Myocyte (in vitro differentiated cells): ENCODE measurements around the gene SLC5A4. TPM values are rescaled to one million over a fixed set of nuclear protein-coding genes. Genes with fewer than 3 reads are reported as not detected.
"Not testable (repeated sequence)": the region's sequence is repeated elsewhere in the genome, so short reads cannot be mapped to it uniquely, and the experiment has no call there.

Experiments used
- DNase-seq: peaks from one replicate; pipeline ENCODE4 v3.0.0-alpha.2; 2012; ENCODE audit warnings: low read depth
- total RNA-seq: library from RNA; depleted of rRNA; stranded (reverse); fragments of >200 nt; gene quantifications from 2 replicates; pipeline ENCODE4 v1.2.3, GENCODE V29; 2014

Gene SLC5A4
- total RNA-seq, 1 donor from 2014 or later: not detected

DNA sequence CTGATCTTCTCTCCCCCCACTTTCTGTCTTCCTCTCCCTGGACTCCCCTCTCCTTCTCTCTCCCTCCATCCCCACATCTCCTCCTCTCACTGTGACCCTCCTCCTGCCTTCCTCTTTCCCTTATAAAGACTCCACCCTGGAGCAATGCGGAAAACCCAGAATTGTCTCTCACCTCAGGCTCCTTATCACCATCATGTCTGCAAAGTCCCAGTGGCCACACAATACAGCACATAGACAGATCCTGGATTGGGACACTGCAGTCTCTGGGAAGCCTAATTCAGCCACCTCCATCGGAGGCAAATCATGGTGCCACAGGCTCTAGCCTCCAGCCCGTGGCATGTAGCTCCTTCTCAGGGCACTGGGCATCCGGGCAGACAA is 53.0 kb downstream of the SLC5A4 start:
- no peak for DNase-seq

DNA sequence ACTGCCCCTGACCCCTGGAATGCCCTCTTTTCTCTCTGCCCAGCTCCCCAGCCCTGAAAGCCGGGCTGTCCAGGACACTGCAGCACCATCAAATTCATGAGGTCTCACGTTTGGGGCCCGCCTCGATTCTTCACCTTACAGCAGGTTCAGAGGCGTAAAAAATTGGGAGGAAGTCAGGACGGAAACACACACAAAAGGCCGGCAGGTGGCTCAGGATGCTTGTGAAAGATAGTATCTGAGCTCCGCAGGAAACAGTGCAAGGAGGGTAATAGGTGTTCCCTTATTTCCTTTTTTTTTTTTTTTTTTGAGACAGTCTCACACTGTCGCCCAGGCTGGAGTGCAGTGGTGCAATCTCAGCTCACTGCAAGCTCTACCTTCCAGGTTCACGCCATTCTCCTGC is 54.4 kb downstream of the SLC5A4 start:
- DNase-seq: no peak

DNA sequence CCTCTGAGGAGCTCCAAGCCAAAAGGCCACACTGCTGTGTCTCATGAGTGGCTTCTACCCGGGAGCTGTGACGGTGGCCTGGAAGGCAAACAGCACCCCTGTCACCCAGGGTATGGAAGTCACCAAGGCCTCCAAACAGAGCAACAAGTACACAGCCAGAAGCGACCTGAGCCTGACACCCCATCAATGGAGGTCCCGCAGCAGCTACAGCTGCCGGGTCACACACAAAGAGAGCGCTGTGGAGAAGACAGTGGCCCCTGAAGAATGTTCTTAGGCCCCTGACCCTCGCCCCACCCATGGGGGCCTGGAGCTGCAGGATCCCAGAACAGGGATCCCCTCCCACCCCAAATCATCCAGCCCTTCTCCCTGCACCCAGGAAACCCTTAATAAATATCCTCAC is 55.2 kb downstream of the SLC5A4 start:
- DNase-seq: no peak

DNA sequence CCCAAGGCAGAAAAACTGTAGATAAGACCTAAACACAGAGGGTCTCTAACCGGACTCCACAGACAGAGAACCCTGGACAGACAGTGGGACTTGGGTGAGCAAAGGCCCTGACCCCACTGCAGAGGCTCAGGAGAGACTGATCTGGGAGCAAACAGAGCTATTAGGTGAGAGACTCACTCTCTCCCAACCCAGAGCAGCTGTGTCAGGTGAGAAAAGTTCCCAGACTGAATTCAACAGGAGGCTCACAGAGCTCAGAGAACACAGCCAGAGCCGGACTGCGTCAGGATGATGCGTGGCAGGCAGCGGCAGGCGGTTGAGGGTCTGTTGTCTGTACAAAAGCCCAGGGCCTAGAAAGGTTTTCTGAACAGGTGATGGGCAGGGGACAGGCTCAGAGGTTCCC is 55.8 kb downstream of the SLC5A4 start:
- DNase-seq: no peak

DNA sequence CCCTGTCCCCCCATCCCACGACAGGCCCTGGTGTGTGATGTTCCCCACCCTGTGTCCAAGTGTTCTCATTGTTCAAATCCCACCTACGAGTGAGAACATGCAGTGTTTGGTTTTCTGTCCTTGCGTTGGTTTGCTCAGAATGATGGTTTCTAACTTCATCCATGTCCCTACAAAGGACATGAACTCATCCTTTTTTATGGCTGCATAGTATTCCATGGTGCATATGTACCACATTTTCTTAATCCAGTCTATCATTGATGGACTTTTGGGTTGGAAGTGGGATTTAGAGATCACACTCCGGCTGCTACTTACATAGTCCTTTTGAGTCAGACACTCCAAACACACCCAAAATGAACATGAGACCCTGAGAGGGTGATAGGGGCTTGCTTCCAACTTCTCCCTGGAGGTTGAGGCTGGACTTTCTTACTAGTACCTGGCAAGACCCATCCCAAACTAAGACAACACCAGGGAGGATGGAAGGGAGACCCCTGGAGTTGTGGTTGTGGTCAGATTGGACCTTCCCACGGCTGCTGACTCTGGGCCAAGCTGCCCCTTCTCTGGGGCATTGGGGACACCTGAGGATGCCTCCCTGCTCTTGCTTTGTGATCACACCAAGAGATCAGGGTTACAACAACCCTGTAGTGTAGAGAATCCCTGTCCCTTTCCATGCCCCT is 57.5 kb downstream of the SLC5A4 start:
- not testable (repeated sequence) for DNase-seq

DNA sequence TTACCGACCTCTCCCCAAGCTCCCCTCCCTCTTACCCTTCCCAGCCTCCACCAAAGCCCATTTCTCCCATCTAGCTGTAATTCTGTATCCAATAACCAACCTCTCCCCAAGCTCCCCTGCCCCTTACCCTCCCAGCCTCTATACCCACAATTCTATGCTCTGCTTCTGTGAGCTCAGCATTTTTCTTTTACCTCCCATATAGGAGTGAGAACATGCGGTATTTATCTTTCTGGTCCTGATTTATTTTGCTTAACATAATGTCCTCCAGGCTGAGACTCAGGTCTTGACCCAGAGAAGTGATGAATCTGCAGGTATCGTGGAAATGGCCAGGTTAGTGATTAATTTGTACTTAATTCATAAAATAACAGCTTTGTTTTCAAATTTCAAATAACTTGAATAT is 59.2 kb downstream of the SLC5A4 start:
- DNase-seq: not testable (repeated sequence)

DNA sequence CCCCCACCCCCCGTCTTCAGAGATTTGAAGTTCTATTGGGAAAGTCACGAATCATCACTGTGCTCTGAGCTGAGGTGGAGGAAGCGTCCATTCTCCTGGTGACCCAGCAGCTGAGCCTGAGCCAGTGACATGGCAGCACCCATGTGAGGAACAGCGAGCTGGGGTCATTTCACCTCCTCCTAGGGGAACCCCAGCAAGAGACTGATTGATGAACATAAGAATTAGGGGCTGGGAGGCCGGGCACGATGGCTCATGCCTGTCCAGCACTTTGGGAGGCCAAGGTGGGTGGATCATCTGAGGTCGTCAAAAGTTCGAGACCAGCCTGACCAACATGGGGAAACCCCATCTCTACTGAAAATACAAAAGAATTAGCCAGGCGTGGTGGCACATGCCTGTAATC is 61.8 kb downstream of the SLC5A4 start:
- not testable (repeated sequence) for DNase-seq

DNA sequence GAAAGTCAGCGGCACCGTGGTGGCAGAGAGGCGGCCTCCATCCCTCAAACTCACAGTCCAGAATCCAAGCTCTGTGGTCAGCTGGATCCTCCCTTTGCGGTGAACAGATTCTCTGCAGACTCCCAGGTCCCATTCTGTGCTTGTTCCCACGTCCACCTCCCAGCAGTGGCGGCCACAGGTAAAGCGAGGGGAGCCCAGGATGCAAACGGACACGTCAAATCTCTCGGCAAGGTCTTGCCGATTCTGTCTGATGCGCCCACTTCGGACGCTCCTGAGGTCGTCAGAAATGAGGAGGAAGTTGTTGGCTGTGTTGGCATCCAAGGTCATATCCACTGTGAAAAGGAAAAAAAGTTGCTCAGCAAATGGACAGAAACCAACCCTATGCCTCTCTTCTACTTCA is 64.1 kb downstream of the SLC5A4 start:
- DNase-seq: not testable (repeated sequence)

DNA sequence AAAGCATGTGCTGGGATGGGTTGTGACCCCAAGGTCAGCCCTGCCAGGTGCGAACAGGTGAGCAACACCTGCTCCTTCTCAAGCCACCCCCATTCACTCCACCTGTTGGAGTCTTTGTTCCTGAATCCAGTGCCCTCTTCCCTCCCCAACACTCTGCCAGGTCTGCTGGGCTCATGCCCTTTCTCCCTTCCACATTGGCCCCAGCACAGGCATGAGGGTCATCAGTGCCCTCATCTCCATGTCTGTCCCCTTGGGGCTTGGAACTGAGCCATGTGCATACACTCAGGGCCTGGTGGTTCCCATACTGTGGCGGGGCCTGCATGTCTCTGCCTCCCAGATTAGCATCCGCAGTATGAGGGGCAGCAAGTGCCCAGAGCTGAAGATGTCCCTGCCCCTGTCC is 69.3 kb downstream of the SLC5A4 start:
- DNase-seq: no peak

DNA sequence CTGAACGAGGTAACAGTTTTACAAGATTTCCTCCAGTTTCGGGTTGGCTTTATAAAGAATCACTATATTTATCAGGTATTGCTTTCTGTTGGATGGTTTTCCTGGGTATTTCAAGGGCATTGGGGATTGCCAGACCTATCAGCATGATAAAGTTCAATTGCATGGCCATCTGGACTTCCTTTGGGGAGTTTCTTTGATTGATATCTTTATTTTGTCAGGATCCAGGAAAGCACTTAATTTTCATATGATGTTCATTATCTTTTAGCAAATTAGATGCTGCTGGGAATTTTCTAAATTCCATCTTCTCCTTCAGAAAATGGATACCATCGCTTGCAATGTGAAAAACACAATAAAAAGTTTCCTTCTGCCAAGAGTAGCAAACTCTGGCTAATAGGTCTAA is 71.5 kb downstream of the SLC5A4 start:
- DNase-seq: no peak

DNA sequence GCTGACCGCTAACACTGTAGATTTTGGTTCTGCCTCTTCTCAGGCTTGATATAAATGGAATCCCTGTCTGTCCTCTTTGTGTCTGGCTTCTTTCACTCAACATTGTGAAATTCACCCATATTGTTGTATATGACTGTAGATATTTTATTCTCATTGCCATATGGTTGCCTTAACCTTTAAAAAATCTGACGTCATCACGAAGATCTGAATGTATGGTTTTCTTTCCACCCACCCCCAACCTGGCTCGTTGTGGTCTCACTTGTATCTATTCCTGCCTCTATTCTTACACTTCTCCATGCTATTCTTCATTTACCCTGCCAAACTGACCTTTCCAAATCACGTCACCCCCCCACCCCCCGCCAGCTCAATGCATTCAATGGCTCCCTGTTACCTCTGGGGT is 74.1 kb downstream of the SLC5A4 start:
- DNase-seq: no peak

DNA sequence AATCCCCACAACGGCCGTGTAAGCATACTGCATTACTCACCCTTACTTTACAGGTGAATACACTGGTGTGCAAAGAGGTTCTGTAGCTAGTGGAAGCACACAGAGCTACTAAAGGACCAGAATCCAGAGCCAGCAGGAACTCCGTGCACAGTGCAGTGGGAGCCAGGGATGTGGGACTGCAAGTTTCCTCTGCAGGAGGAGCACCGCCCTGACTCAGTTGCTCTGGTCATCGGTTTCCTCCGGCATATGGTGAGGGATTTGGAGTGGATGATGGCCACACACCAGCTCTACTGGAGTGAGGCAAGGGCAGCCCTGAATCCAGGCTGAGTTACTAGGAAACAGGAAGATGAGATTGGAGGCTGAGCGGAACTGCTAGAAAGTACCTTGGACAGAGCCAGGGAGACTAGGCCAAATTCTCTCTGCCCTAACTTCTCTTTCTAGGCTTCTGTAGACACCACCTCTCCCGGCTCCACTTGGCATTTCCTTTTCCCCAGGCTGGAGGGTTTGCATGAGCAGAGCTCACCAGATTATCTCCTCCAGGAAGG is 77.9 kb downstream of the SLC5A4 start:
- no peak for DNase-seq

DNA sequence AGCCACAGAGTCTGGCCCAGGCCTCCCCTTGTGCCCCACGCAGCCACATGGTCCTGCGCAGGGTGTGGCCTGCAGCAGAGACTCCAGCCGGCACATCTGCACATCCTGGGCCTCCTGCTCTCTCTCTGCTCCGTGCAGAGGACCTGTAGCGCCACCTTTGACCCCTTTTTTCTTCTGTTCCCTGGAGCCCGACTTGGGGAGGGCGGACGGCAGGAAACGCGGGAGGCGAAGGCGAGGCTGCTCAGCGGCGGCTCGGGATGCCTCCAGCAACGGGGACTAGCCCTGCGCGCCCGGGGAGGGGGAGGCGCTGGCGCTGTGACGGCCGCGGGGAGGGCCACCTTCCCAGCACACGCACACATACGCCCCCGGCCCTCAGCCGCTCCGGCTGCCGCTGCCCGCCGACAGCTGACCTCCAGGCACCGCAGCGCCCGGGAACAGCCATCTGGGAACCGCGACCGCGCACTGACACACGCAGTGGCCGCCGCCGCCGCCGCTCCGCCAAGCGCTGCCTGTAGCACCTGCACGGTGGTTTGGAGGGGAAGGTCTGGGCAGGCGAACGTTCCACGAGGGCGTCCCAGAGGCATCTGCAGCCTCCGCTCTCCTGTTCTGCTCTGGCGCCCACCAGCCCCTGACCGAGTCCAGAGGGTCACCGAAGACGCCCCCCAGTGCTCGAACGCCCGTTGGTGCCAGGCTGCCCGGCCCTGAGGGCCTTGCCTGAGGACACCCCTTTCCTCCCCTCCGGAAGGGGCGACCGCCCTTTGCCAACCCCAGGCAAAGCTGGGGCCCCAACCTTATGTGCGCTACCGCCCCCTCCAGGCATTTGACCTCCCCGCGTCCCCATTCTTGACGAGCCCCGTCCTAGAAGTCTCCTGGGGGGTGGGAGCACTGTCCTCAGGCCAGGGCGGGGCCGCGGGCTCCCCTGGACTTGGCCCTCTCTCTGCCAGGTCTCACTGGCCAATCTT is 79.2 kb downstream of the SLC5A4 start:
- DNase-seq: no peak

DNA sequence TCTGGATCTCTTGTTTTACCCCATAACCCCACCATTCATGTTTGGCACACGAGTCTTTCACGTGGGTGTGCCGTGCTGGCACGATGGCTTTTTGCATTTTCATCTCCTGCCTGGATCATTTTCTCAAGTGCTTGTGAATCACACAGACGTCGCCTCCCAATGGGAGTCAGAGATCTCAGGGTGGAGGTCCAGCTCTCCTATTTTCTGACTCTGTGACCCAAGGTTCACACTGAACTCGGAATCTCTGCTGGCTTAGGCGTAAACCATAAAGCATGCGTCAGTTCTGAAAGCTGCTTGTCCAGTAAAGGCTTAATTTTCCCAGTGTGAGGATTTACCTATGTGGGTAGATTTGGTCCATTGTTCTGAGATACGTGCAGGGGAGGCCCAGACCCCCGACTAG is 80.0 kb downstream of the SLC5A4 start:
- no peak for DNase-seq

Other genes with a start within 250 kb of the SLC5A4 start
- not detected in 2 replicates for gene SLC5A1, start 212.1 kb downstream of the SLC5A4 start, total RNA-seq
- not detected in 2 replicates for gene C22orf42, start 96.0 kb downstream of the SLC5A4 start, total RNA-seq
- not detected in 2 replicates for gene RFPL2, start 50.3 kb downstream of the SLC5A4 start, total RNA-seq
- gene RFPL3, start 102.5 kb upstream of the SLC5A4 start, total RNA-seq: not detected in 2 replicates
- gene RTCB, start 156.9 kb upstream of the SLC5A4 start, total RNA-seq: 93.0 and 100 TPM in 2 replicates
- not detected in 2 replicates for gene BPIFC, start 209.1 kb upstream of the SLC5A4 start, total RNA-seq
- gene FBXO7, start 219.5 kb upstream of the SLC5A4 start, total RNA-seq: 58.1 and 62.0 TPM in 2 replicates